GM23338 (cell line): ENCODE results near the gene HIVEP3. TPM values are rescaled to one million over a fixed set of nuclear protein-coding genes. Genes with fewer than 3 reads are reported as not detected.
A peak's percentile ranks its signal among the peaks of the same experiment; 100 is the strongest.

Source experiments
- ATAC-seq: fragments of 200-7000 bp; cut with Tn5 transposase; 3 replicates; pipeline ENCODE4 v1.9.1; 2020
- DNase-seq: peaks from one replicate; pipeline ENCODE4 v3.0.0-alpha.2; 2015; ENCODE audit warnings: low spot score
- H2AFZ ChIP-seq: fragments of 200-600 bp; sonication (generic); 2 replicates; pipeline ENCODE4 v1.8.0; 2016; ENCODE audit warnings: antibody characterized with exemption, mild to moderate bottlenecking, moderate library complexity
- H3F3A ChIP-seq: fragments of 200-600 bp; sonication (generic); replicated peaks from 2 replicates; pipeline ENCODE4 v1.8.0; 2017; ENCODE audit warnings: antibody characterized with exemption, mixed run types, low read depth
- H3K27ac ChIP-seq: fragments of 200-600 bp; sonication (generic); 2 replicates; pipeline ENCODE4 v1.6.1; 2016; ENCODE audit warnings: low read depth
- H3K27me3 ChIP-seq: fragments of 200-600 bp; sonication (generic); 2 replicates; pipeline ENCODE4 v1.8.0; 2016; ENCODE audit warnings: mild to moderate bottlenecking, mixed run types, moderate library complexity; ENCODE audit not compliant: insufficient read depth
- H3K36me3 ChIP-seq: fragments of 200-600 bp; sonication (generic); 2 replicates; pipeline ENCODE4 v1.8.0; 2016; ENCODE audit warnings: mild to moderate bottlenecking; ENCODE audit not compliant: insufficient read depth
- H3K4me1 ChIP-seq: fragments of 200-600 bp; sonication (generic); 2 replicates; pipeline ENCODE4 v1.8.0; 2016; ENCODE audit warnings: mild to moderate bottlenecking, moderate library complexity; ENCODE audit not compliant: insufficient read depth
- H3K4me2 ChIP-seq: fragments of 200-600 bp; sonication (generic); 2 replicates; pipeline ENCODE4 v1.7.1; 2017; ENCODE audit warnings: mixed run types
- H3K4me3 ChIP-seq: fragments of 200-600 bp; sonication (generic); 2 replicates; pipeline ENCODE4 v1.6.1; 2016; ENCODE audit warnings: mixed run types
- H3K79me2 ChIP-seq: fragments of 200-600 bp; sonication (generic); replicated peaks from 2 replicates; pipeline ENCODE4 v1.8.0; 2017; ENCODE audit warnings: mild to moderate bottlenecking; ENCODE audit not compliant: insufficient read depth
- H3K9me2 ChIP-seq: fragments of 200-600 bp; sonication (generic); 2 replicates; pipeline ENCODE4 v1.8.0; 2017; ENCODE audit not compliant: insufficient read depth
- H4K20me1 ChIP-seq: fragments of 200-600 bp; sonication (generic); replicated peaks from 2 replicates; pipeline ENCODE4 v1.8.0; 2017; ENCODE audit warnings: mild to moderate bottlenecking; ENCODE audit not compliant: insufficient read depth
- H3K27ac Mint-ChIP-seq: 2 replicates; pipeline ENCODE4 v1.8.0; 2020; ENCODE audit warnings: inconsistent platforms, mild to moderate bottlenecking, moderate library complexity, mixed read lengths
- H3K27me3 Mint-ChIP-seq: 3 replicates; pipeline ENCODE4 v1.8.0; 2022; ENCODE audit warnings: low read depth, mild to moderate bottlenecking, moderate library complexity, mixed read lengths, inconsistent platforms; ENCODE audit not compliant: insufficient read depth, poor library complexity
- H3K36me3 Mint-ChIP-seq: 3 replicates; pipeline ENCODE4 v1.8.0; 2021; ENCODE audit warnings: low read depth, mild to moderate bottlenecking, inconsistent platforms, moderate library complexity, mixed read lengths
- H3K4me1 Mint-ChIP-seq: 3 replicates; pipeline ENCODE4 v1.8.0; 2020; ENCODE audit warnings: mild to moderate bottlenecking, inconsistent platforms, mixed read lengths
- H3K4me3 Mint-ChIP-seq: 3 replicates; pipeline ENCODE4 v1.8.0; 2021; ENCODE audit warnings: moderate library complexity, mild to moderate bottlenecking, inconsistent platforms, mixed read lengths
- H3K9me3 Mint-ChIP-seq: 3 replicates; pipeline ENCODE4 v1.8.0; 2020; ENCODE audit warnings: moderate library complexity, mild to moderate bottlenecking, inconsistent platforms, mixed read lengths
- CREB1 ChIP-seq: fragments of 250-450 bp; sonication (Bioruptor Pico); IDR thresholded peaks from 2 replicates; pipeline ENCODE4 v1.5.0; 2020; ENCODE audit warnings: low read depth, mild to moderate bottlenecking, moderate library complexity
- EZH2 ChIP-seq: fragments of 200-600 bp; sonication (generic); IDR thresholded peaks from one replicate; pipeline ENCODE4 v1.8.0; 2017; ENCODE audit warnings: antibody characterized with exemption, mild to moderate bottlenecking, low read depth; ENCODE audit not compliant: unreplicated experiment
- EZH2phosphoT487 ChIP-seq: fragments of 200-600 bp; sonication (generic); IDR thresholded peaks from one replicate; pipeline ENCODE4 v1.8.1; 2018; ENCODE audit warnings: antibody characterized with exemption; ENCODE audit not compliant: unreplicated experiment
- NANOG ChIP-seq: IDR thresholded peaks from 2 replicates; pipeline ENCODE4 v1.6.1; 2016; ENCODE audit warnings: antibody characterized with exemption, borderline replicate concordance
- POLR2AphosphoS5 ChIP-seq: IDR thresholded peaks from 2 replicates; pipeline ENCODE4 v1.6.1; 2016; ENCODE audit warnings: antibody characterized with exemption, low read depth
- STAT1 ChIP-seq: IDR thresholded peaks from one replicate; pipeline ENCODE4 v1.6.1; 2016; ENCODE audit warnings: antibody characterized with exemption; ENCODE audit not compliant: unreplicated experiment
- ZNF331 ChIP-seq: fragments of 250-450 bp; sonication (Bioruptor Pico); IDR thresholded peaks from 2 replicates; pipeline ENCODE4 v1.5.0; 2020; ENCODE audit warnings: low read depth, mild to moderate bottlenecking, moderate library complexity
- polyA plus RNA-seq: library from polyadenylated mRNA; unstranded; fragments of >200 nt; fragmentation: Nextera tagmentation; extraction: Ambion mirVana; gene quantifications from 2 replicates; pipeline ENCODE4 v1.2.1, GENCODE V29; 2016
- total RNA-seq: library from RNA; depleted of rRNA; stranded (reverse); fragments of >200 nt; shearing (Covaris generic); gene quantifications from 2 replicates; pipeline ENCODE4 v1.2.3, GENCODE V29; 2014
- TF ChIP-seq, protein P1 (sequence below): IDR thresholded peaks from 2 replicates; pipeline ENCODE4 v1.6.1; 2016; ENCODE audit warnings: antibody characterized with exemption
- TF ChIP-seq, protein P2 (sequence below), 2 experiments: fragments of 200-600 bp in 1 of 2; sonication (generic) in 1 of 2; conservative IDR thresholded peaks; 2 replicates each; pipeline versions ENCODE4 v1.5.1 to v1.6.1; 2016 to 2017; ENCODE audit warnings: antibody characterized with exemption in 2 of 2, low read depth in 2 of 2, mild to moderate bottlenecking in 2 of 2, moderate library complexity in 1 of 2

HIVEP3 gene
- total and polyA plus RNA-seq, 2 experiments from 2014 or later: 0.14 to 0.24 TPM

GRCh38 chr1:41586230-41586629 is 332.5 kb downstream of the HIVEP3 start (continued):
- TF ChIP-seq, protein P1, sequence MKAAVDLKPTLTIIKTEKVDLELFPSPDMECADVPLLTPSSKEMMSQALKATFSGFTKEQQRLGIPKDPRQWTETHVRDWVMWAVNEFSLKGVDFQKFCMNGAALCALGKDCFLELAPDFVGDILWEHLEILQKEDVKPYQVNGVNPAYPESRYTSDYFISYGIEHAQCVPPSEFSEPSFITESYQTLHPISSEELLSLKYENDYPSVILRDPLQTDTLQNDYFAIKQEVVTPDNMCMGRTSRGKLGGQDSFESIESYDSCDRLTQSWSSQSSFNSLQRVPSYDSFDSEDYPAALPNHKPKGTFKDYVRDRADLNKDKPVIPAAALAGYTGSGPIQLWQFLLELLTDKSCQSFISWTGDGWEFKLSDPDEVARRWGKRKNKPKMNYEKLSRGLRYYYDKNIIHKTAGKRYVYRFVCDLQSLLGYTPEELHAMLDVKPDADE: no peak
- TF ChIP-seq POLR2AphosphoS5 (no peak), EZH2 (no peak), STAT1 (no peak), CREB1 (no peak), NANOG (no peak)

DNA sequence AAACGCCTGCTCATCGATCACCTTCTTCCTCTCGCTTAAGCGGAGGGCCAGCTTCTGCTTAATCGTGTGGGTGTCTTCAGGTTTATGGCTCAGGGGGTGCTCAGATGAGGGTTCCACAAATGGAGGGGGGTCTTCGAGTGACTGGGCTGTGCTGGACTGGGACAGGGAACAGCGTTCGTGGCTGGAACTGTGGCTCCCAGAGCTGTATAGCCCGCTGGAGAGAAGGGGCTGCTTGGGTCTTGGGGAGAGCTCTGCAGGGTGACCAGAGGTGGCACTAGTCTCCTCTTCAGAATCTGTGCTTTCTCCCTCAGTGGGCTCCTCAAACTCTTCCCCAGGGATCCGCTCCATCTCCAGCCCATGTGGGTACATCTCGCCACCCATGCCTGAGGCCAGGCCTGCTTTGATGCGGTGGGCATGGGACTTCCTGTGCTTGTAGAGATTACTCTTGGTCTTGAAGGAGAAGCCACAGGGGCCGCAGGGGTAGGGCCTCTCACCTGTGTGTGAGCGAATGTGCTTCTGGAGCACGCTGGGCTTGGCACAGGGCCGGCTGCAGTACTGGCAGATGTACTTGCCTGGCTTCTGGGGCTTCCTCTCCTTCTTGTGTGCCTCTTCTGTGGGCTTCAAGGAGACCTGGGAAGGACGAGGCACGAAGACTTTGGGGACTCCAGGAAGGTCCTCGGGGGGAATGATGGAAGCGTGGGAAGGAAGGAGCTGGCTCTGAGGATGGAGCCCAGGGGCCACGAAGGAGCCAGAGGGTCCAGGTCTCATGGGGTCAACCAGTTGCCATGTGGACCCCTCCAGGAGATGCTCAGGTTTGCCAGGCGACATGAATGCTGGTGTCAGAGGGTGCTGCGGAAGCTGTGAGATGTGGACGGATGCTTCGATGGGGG is 334.8 kb downstream of the HIVEP3 start:
- H3K36me3 ChIP-seq: no peaks in the 10 kb centered on the region
- H3K4me3 ChIP-seq: no peak overlapping the region
- no peaks in the 10 kb centered on the region for H3K4me1 ChIP-seq
- H3K4me2 ChIP-seq: no peak overlapping the region
- ATAC-seq (peak; percentile 74), DNase-seq (peak; percentile 30)
- no peak overlapping the region for H3K27ac ChIP-seq
- Mint-ChIP-seq H3K27me3 (peaks cover 15% of the 10 kb centered on the region), H3K9me3 (no peaks in the 10 kb centered on the region; the same call in 1 of the 3 replicates), H3K4me1 (no peaks in the 10 kb centered on the region; the same call in 2 of the 3 replicates), H3K4me3 (no peak overlapping the region), H3K36me3 (no peaks in the 10 kb centered on the region), H3K27ac (no peak overlapping the region)
- no peaks in the 10 kb centered on the region for H3K9me2 ChIP-seq
- no peak overlapping the region for H2AFZ ChIP-seq
- H3F3A ChIP-seq: no peaks in the 10 kb centered on the region
- H3K79me2 ChIP-seq: no peaks in the 10 kb centered on the region
- H3K27me3 ChIP-seq: no peaks in the 10 kb centered on the region
- no peaks in the 10 kb centered on the region for H4K20me1 ChIP-seq
- TF ChIP-seq ZNF331 (CRISPR knock-in tag): no peak
- TF ChIP-seq, protein P2, sequence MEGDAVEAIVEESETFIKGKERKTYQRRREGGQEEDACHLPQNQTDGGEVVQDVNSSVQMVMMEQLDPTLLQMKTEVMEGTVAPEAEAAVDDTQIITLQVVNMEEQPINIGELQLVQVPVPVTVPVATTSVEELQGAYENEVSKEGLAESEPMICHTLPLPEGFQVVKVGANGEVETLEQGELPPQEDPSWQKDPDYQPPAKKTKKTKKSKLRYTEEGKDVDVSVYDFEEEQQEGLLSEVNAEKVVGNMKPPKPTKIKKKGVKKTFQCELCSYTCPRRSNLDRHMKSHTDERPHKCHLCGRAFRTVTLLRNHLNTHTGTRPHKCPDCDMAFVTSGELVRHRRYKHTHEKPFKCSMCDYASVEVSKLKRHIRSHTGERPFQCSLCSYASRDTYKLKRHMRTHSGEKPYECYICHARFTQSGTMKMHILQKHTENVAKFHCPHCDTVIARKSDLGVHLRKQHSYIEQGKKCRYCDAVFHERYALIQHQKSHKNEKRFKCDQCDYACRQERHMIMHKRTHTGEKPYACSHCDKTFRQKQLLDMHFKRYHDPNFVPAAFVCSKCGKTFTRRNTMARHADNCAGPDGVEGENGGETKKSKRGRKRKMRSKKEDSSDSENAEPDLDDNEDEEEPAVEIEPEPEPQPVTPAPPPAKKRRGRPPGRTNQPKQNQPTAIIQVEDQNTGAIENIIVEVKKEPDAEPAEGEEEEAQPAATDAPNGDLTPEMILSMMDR (conservative IDR thresholded peaks at IDR 0.05; ENCODE audit: low read depth in 2 of 2): peak in 1 of 2 experiments; percentile 31; a peak in 1 of 4 replicates

DNA sequence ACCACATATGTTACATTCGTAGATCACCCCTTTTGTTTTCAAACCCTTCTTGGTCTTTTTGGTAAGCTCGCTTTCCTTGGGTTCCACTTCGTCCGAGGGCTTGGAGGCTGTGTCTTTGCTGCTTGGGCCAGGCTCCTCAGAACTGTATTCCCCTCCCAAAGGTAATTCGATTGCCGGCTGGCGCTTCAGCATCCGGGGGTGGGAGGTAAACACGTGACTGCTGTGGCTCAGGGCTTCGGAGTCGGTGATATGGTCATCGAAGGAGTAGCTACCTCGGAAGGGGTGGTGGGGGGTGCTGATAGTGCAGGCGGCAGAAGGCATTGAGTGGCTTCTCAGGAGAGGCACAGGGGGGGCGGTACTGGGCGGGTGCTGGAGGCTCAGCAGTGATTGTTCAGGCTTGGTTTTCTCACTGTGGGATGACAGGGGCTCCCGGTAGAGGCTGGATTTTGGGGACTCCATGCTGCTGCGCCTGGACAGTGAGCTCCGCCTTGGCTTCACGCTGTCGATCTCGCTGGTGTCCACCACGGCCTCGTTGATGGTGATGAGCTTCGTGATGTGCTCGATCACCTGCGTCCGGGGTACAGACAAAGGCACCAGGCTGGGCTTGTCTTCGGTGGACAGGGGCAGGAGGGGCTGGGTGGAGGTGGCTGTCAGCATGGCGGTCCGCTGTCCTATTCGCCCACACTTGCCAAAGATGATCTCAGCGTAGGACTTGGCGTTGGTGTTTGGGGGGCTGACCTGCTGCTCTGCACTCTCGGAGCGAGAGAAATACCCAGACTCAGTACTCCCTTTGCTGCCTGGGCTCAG is 335.7 kb downstream of the HIVEP3 start:
- no peaks in the 10 kb centered on the region for H3K4me1 ChIP-seq
- TF ChIP-seq, protein P2 (conservative IDR thresholded peaks at IDR 0.05; ENCODE audit: low read depth in 2 of 2): no peak
- TF ChIP-seq EZH2phosphoT487 (no peak), NANOG (no peak)
- TF ChIP-seq, protein P1: no peak

More for the DNA sequence above, 335.7 kb downstream of the HIVEP3 start:
- no peak overlapping the region for H3K27ac Mint-ChIP-seq
- no peak overlapping the region for H3K4me3 Mint-ChIP-seq
- no peaks in the 10 kb centered on the region for H3K36me3 Mint-ChIP-seq
- H3K4me3 ChIP-seq: no peak overlapping the region
- H3K27me3 Mint-ChIP-seq: peaks cover 14% of the 10 kb centered on the region
- no peak overlapping the region for H3K4me2 ChIP-seq
- H3K9me2 ChIP-seq: no peaks in the 10 kb centered on the region
- no peaks in the 10 kb centered on the region for H3K79me2 ChIP-seq
- H3K9me3 Mint-ChIP-seq: no peaks in the 10 kb centered on the region; the same call in 1 of the 3 replicates
- no peaks in the 10 kb centered on the region; the same call in 2 of the 3 replicates for H3K4me1 Mint-ChIP-seq
- no peak for DNase-seq
- H3K27ac ChIP-seq: no peak overlapping the region
- H3K36me3 ChIP-seq: no peaks in the 10 kb centered on the region
- H2AFZ ChIP-seq: no peak overlapping the region
- no peaks in the 10 kb centered on the region for H4K20me1 ChIP-seq
- ATAC-seq: no peak
- H3F3A ChIP-seq: no peaks in the 10 kb centered on the region
- H3K27me3 ChIP-seq: no peaks in the 10 kb centered on the region
